ENCODE data around the gene CRELD2. TPM values are rescaled to one million over a fixed set of nuclear protein-coding genes. Genes with fewer than 3 reads are reported as not detected.

CRELD2 gene
- total RNA-seq, 3 donors from 2014 or later, result 27.6 to 57.6 (median 32.2) TPM

DNA sequence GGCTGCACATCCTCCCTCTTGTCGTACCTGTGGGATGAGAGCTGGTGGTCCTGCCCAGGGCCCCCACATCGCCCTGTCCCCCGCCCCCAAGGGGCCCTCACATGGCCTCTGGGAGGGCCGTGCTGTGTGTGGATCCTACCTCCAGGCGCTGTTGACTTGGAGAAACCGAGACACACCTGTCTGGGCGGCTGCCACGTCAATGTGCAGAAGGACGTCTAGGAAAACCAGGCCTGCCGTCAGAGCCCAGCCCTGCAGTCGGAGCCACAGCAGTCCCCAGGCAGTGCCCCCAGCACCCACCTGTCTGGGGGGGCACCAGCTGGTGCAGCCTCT, 14.4 kb upstream of the CRELD2 start:
- ATAC-seq (no peak), DNase-seq (peak in 1 of 3 donors; percentile 17)
- Histone ChIP-seq H3K9me3 (no peaks in the 10 kb centered on the region), H3K4me3 (no peak overlapping the region), H3K36me3 (ENCODE audit: low read depth) (peaks cover 7% of the 10 kb centered on the region), H3K4me1 (ENCODE audit: low read depth) (no peaks in the 10 kb centered on the region)
- intact Hi-C loops (cut with DNase I, micrococcal nuclease), result no loop called here
- TF ChIP-seq, protein P1, sequence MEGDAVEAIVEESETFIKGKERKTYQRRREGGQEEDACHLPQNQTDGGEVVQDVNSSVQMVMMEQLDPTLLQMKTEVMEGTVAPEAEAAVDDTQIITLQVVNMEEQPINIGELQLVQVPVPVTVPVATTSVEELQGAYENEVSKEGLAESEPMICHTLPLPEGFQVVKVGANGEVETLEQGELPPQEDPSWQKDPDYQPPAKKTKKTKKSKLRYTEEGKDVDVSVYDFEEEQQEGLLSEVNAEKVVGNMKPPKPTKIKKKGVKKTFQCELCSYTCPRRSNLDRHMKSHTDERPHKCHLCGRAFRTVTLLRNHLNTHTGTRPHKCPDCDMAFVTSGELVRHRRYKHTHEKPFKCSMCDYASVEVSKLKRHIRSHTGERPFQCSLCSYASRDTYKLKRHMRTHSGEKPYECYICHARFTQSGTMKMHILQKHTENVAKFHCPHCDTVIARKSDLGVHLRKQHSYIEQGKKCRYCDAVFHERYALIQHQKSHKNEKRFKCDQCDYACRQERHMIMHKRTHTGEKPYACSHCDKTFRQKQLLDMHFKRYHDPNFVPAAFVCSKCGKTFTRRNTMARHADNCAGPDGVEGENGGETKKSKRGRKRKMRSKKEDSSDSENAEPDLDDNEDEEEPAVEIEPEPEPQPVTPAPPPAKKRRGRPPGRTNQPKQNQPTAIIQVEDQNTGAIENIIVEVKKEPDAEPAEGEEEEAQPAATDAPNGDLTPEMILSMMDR (IDR thresholded peaks at IDR 0.05), result no peak

DNA sequence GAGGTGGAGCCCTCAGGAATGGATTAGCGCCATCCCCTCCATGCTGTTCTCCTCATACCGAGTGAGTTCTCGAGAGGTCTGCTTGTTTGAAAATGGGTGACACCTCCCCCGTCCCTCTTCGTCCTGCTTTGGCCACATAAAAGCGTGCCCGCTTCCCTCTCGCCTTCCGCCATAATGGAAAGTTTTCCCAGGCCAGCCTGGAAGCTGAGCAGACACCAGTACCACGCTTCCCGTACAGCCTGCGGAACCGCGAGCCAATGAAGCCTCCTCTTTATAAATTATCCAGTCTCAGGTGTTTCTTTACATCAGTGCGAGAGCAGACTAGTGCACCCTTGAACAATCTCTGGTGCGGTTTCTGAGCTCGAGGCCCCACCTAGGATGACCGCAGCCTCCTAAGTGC, 13.0 kb upstream of the CRELD2 start:
- H3K4me3 ChIP-seq, result no peak overlapping the region
- DNase-seq, result peak in 2 of 3 donors; percentile 10
- ATAC-seq, result no peak
- peaks cover 7% of the 10 kb centered on the region for H3K36me3 ChIP-seq (ENCODE audit: low read depth)
- TF ChIP-seq, protein P1 (IDR thresholded peaks at IDR 0.05), result no peak
- no peaks in the 10 kb centered on the region for H3K9me3 ChIP-seq
- no peaks in the 10 kb centered on the region for H3K4me1 ChIP-seq (ENCODE audit: low read depth)
- intact Hi-C loops (cut with DNase I, micrococcal nuclease), result no loop called here

- DNase-seq (peak in 2 of 3 donors; percentile 23 to 36), ATAC-seq (no peak)
- peaks cover 7% of the 10 kb centered on the region for H3K36me3 ChIP-seq (ENCODE audit: low read depth)
- H3K4me1 ChIP-seq (ENCODE audit: low read depth), result no peaks in the 10 kb centered on the region
- H3K9me3 ChIP-seq, result no peaks in the 10 kb centered on the region
- H3K4me3 ChIP-seq, result no peak overlapping the region
- intact Hi-C loops (cut with DNase I, micrococcal nuclease), result no loop called here
- TF ChIP-seq, protein P1 (IDR thresholded peaks at IDR 0.05), result no peak
These were observed 12.2 kb upstream of the CRELD2 start for GRCh38 chr22:49906071-49906798.

- no peak for ATAC-seq
- no peaks in the 10 kb centered on the region for H3K9me3 ChIP-seq
- intact Hi-C loops (cut with DNase I, micrococcal nuclease), result no loop called here
These were observed 11.6 kb upstream of the CRELD2 start for GRCh38 chr22:49906799-49907290.

DNA sequence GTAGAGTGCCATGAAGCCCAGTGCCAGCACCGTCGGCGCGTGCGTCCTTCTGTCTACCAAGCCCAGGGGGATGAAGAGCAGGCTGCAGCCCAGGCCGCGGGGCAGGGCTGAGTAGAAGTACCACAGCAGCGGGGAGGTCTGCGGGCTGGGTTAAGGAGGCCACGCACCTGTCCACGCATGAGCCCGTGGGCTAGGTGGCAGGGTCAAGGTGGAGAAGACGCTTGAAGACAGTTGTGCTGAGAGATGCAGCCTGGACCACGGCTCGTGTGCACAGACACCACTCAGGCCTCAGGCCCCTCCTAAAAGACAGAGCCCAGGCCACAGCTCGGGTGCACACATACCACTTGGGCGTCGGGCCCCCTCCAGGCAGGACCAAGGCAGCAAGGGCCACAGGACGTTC, 10.6 kb upstream of the CRELD2 start:
- Histone ChIP-seq H3K36me3 (ENCODE audit: low read depth) (peaks cover 7% of the 10 kb centered on the region), H3K4me1 (ENCODE audit: low read depth) (no peaks in the 10 kb centered on the region), H3K4me3 (no peak overlapping the region), H3K9me3 (no peaks in the 10 kb centered on the region)
- TF ChIP-seq, protein P1 (IDR thresholded peaks at IDR 0.05), result no peak
- ATAC-seq, result no peak
- DNase-seq, result peak in 2 of 3 donors; percentile 10 to 30
- intact Hi-C loops (cut with DNase I, micrococcal nuclease), result no loop called here

More at GRCh38 chr22:49906799-49907290, 11.6 kb upstream of the CRELD2 start:
- Histone ChIP-seq H3K36me3 (ENCODE audit: low read depth) (peaks cover 7% of the 10 kb centered on the region), H3K4me3 (no peak overlapping the region), H3K4me1 (ENCODE audit: low read depth) (no peaks in the 10 kb centered on the region)
- DNase-seq, result peak in 2 of 3 donors; percentile 16 to 44
- TF ChIP-seq, protein P1 (IDR thresholded peaks at IDR 0.05), result no peak

Measured in mucosa of descending colon (tissue), 3 donors.